Measurements from ENCODE around the gene CCDC81. TPM values are rescaled to one million over a fixed set of nuclear protein-coding genes. Genes with fewer than 3 reads are reported as not detected.

Gene CCDC81
- total RNA-seq, 1 donor from 2014 or later: 0.28 TPM

- no peak for ATAC-seq
These were observed 67.7 kb downstream of the CCDC81 start for GRCh38 chr11:86442420-86442819.

GRCh38 chr11:86442827-86443226 lies 68.1 kb downstream of the CCDC81 start:
- peak; percentile 73 for ATAC-seq

- ATAC-seq: no peak
These were observed 68.7 kb downstream of the CCDC81 start for GRCh38 chr11:86443415-86443814.

DNA sequence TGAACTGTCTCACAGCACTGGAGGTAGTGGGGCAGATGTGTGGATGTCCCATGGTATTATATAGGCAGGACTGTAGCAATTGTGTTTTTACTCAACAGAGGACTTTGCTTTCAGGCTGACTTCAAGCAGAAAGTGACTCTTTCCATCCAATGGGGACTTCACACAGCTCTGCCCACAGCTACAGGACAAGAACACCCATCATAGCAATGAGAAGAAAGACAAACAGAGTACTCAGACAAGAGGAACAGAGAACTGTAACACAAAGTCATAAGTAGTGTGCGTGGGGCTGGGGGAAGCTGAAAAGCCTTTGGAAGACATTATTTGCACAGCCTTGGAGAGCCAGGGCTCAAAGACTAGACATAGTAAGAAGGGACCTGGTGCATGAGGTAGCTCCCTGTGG lies 70.3 kb downstream of the CCDC81 start:
- ATAC-seq: no peak

DNA sequence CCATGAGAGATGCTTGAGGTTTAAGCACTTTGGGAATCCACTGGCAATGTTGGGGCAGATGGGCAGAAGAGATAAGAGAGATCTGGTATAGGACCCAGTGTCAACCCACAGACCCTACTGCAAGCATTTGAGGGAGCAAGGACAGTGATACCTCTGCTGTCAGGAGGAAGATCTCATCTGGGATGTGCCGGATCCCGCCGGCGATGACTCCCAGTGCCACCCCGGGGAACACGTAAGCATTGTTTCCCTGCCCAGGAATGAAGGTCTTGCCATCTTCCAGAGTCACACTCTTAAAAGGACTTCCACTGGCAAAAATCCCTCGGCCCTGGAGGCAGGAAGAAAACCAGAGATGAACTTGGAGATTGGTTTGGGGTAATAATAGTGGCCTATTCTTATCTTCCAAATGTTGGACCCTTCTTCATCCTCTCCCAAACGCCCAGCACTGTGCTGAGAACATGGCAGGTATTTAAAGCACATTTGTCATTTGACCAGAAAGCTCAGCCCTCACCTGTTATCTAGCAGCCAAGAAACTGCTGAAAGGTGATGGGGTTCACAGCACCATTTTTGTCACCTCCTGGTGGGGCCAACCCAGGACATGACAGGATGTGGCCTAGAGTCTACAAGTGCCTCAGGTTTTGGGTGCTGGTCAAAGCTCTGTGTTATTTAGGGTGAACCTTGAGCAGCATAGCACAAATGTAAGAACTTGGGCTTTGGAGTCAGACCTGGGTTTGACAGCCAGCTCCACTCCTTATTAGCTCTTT lies 71.7 kb downstream of the CCDC81 start:
- no peak for ATAC-seq

- no peak for ATAC-seq
These were observed 72.2 kb downstream of the CCDC81 start for GRCh38 chr11:86446924-86447285.

GRCh38 chr11:86447763-86448480 lies 73.2 kb downstream of the CCDC81 start:
- ATAC-seq: no peak

- no peak for ATAC-seq
These were observed 75.4 kb downstream of the CCDC81 start for GRCh38 chr11:86449993-86450629.

- ATAC-seq: no peak
These were observed 78.8 kb downstream of the CCDC81 start for GRCh38 chr11:86453290-86454030.

GRCh38 chr11:86456075-86456939 lies 81.6 kb downstream of the CCDC81 start:
- peak; percentile 75 for ATAC-seq

- no peak for ATAC-seq
These were observed 83.8 kb downstream of the CCDC81 start for GRCh38 chr11:86458294-86459001.

DNA sequence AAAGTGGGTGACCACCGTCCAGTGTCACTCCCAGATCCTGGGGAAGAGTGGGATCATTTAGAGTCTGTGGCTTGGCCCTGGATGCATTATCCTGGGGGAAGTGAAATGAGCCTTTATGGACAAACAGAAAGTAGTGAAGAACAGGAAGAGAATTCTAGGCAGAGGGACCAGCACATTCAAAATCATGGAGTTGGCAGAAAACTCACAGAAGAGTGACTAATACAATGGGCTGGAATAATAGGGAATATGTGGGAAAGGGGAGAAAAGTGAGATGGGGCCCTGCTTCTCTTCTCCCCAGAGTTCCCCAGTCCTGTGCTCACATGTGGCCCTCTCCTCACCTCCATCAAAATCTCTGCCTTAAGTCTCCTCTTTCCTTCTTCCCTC lies 84.3 kb downstream of the CCDC81 start:
- no peak for ATAC-seq

DNA sequence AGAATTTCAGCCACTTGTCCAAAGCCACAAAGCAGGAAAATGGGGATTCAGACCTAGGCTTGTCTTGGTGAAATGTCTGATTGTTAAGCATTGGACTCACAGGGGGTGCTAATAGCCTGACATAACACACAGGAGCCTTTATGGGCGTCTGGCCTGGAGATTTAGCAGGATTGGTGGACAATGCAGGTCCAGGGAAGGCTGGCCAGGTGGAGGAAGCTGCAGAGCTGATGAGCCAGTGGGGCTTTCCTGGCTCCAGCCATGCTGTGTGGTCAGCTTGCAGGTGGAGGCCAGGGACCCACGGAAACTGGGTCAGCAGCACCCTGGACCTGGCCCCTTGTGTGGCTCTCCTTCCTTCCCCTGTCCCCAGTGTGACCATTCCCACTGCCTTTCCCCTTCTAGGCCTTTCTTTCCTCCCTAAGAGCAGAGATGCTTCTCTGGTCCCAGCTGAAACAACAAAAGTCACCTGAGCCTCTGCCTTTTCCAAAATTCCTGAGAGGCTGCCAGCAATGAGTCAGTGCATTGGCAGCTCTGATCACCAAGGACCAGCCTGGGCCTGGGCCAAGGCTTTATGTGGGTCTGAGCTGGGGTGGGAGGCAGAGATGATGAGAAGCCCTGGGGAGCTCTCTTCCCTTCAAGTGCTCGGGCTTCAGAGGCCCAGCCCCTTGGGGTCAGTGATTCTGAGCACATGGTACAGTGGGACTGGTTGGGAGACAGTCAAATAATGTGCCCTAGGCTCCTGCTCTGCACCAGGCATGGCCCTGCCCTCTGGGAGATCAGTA lies 85.2 kb downstream of the CCDC81 start:
- no peak for ATAC-seq

GRCh38 chr11:86460461-86461385 lies 86.0 kb downstream of the CCDC81 start:
- ATAC-seq: no peak

- no peak for ATAC-seq
These were observed 87.2 kb downstream of the CCDC81 start for GRCh38 chr11:86461892-86462291.

GRCh38 chr11:86463120-86463519 lies 88.4 kb downstream of the CCDC81 start:
- ATAC-seq: peak; percentile 26

GRCh38 chr11:86463955-86464354 lies 89.3 kb downstream of the CCDC81 start:
- ATAC-seq: no peak

DNA sequence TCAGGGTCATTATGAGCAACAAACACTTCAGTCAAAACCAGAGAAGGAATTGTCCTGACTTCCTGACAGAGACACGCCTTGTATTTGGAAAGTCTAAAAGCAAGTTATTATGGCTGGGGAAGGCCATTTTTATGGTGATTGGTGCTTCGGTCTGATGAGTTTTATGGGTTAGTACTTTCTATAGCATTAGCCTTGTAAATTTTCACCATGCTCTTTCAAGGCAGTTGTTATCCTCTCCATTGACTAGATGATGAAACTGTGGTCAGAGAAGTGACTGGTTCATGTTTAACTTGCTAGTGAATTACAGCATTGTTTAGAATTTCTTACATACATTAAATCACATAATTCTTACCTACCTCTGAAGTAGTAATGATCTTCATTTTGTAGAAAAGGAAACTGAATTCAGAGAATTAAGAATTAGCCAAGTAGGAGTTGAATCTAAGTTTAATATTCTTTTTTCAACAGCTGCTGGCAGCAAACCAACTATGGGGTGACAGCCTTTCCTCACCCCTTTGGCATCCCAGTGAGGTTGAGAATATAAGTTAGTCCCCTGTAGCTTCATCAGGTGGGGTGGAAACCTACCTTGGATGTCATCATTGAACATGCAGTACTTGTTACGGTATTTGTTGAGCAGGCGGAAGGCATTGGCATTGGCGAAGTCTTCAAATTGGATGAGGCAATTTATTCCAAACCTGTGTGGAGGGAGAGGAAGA lies 90.0 kb downstream of the CCDC81 start:
- ATAC-seq: no peak

- no peak for ATAC-seq
These were observed 93.5 kb downstream of the CCDC81 start for GRCh38 chr11:86468169-86468568.
